GM21367 (cell line): ENCODE results near the gene RBMXL3.
"Not testable (repeated sequence)": the region's sequence is repeated elsewhere in the genome, so short reads cannot be mapped to it uniquely, and the experiment has no call there.

Source experiments
- ATAC-seq: cut with Tn5 transposase; IDR thresholded peaks from one replicate; pipeline ENCODE4 v1.9.1; 2021; ENCODE audit not compliant: unreplicated experiment

RBMXL3 gene

DNA sequence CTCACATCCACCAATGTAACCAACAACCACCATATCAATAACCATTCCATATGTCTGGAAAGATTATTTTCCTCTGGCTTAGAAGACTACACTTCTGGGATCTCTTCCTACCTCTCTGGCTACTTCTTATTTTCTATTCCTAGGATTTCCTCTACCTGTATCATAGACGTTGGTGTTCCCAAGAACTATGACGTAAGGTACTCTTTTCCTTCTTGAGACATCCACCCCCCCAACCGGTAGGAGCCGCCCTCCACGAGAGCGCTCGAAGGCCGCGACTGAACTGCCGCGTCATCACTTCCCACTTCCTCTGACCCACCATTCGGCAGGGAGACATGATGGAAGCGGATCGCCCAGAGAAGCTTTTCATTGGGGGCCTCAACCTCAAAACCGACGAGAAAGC, at the start of gene RBMXL3:
Gene RBMXL3 (plus strand): TSS at position 301 of the 400 bp plus-strand sequence. CDS start 32 bp downstream, at position 333.
- no peak for ATAC-seq

DNA sequence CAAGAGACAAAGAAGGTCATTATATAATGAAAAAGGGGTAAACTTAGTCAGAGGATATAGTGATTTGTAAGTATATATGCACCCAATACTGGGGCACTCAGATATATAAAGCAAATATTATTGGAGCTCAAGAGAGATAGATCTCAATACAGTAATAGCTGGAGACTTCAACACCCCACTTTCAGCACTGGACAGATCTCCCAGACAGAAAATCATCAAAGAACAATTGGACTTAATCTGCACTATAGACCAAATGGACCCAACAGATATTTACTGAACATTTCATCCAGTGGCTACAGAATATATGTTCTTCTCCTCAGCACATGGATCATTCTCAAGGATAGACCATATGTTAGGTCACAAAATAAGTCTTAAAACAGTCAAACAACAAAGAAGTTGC, 47.2 kb upstream of the RBMXL3 start:
- ATAC-seq: no peak

DNA sequence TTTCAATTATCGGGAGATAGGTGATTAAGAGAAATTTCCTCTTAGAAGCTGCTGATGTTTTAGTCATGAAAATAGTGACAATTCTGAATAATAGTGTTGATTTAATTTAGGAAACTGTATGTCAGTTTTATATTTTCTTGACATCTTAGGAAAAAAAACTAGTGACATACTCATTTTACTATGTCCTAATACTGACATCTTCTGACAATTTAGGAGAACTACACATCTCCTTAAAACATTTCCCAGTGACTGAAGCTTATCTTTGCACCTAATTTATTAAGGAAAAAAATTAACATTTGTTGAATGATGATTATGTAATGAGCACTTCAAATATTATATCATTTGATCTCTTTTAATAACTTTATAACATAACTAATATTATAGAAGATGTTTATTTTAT, 42.0 kb upstream of the RBMXL3 start:
- no peak for ATAC-seq

DNA sequence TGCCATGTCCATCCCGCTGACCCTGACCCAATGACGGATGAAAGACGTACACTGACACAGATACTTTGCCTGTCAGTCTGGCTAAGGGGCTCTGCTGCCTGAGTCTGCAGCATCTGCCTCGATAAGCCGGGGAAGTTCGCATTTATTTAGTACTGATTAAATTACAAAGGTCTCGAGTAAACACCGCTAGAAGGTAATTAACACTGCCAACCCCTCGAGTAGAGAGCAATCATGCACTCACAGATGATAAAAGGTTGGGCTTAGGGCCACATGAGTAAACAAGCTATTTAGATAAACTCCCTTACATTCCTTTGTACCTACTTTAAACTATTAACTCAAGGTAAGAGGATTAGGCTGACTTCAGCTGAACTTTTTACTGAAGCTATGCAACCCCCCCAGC, 16.0 kb upstream of the RBMXL3 start:
- no peak for ATAC-seq

DNA sequence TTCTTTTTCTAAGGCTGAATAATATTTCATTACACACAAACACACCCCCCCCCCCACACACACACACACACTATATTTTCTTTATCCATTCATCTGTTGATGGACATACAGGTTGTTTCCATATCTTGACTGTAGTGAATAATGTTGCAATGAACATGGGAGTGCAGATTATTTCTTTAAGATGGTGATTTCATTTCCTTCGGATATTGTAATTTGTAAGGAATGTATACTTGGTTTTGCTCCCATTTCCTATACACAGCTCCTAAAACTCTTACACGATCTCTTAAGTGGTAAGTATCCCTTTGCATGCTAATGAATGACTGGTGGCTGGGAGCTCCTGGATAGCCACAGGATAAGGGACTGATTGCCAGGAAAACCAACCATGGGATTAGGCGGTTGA, 14.7 kb upstream of the RBMXL3 start:
- no peak for ATAC-seq

DNA sequence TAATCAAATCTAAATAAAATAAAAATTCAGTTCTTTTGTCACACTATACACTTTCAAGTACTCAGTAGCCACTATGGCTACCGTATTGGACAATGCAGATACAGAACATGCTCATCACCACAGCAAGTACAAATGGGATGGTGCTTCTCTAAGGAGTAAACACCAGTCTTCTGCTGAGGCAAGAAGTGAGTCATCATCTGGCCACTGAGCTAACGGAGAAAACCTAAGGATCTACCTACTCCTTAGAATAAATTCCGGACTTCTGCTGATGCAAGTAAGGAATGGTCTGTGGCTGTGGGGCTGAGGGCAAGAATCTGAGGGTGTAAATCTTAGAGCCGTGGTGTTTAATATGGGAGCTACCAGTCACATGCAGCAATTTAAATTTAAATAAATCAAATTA, 11.3 kb upstream of the RBMXL3 start:
- ATAC-seq: no peak

DNA sequence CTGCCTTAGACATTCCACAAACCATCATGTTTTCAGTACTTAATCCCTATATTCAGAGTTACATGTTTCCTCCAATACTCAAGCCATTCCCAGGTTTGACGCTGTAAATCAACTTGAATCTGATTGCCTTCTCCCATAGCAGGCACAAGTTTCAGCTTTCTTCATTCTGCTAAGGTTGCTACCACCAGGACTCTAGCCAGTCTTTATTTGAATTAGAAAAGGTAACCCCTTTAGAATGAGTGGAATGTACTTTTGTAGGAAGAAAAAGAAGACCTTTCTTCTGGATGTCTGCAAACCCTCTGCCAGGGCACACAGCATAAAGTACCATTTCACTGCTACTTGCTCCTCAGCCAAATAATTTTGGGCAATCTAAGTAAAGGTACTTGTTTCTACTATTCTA, 10.7 kb upstream of the RBMXL3 start:
- no peak for ATAC-seq

DNA sequence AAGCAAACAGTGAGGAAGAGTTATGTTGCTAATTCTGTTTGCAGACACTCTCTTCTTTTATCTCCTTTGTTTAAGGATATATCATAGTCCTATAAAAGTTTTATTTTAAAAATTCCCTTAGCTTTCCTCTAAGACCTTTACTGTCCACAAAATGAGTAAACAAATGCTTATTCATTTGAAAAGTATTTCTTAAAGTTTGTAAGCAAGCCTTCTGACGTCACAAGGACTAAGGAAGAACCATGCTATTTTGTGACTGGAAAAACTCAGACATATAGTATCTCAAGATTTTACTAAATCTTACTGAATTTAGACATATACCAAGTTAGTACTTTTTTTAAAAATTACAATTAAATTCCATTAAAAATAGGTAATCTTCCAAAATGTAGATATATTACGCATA, 5.2 kb upstream of the RBMXL3 start:
- no peak for ATAC-seq

DNA sequence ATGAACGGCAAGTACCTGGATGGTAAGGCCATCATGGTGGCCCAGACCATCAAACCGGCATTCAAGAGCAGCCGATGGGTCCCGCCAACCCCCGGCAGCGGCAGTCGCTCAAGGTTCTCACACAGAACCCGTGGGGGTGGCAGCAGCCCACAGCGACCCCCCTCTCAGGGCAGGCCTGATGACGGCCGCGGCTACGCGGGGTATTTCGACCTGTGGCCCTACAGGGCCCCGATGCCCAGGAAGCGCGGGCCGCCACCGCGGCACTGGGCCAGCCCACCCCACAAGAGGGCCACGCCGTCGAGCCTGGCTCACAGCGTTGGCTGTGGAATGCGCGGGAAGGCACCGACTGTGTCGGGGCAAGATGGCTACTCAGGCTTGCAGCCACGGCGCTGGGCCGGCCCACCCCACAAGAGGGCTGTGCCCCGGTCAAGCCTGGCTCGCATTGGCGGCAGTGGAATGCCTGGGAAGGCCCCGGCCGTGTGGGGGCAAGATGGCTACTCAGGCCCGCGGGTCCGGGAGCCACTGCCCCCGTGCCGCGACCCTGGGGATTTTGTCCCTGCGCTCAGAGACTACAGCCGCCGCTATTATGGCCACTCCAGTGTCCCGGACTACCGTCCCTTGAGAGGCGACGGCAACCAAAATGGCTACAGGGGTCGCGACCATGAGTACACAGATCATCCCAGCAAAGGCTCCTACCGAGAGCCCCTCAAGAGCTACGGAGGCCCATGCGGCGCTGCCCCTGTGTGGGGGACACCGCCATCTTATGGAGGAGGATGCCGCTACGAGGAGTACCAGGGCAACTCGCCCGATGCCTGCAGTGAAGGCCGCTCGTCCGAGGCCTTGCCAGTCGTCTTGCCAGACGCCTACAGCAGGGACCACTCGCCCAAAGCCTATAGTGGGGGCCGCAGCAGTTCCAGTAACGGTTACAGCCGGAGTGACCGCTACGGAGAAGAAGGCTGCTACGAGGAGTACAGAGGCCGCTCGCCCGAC, 731 bp downstream of the RBMXL3 start:
- no peak for ATAC-seq

DNA sequence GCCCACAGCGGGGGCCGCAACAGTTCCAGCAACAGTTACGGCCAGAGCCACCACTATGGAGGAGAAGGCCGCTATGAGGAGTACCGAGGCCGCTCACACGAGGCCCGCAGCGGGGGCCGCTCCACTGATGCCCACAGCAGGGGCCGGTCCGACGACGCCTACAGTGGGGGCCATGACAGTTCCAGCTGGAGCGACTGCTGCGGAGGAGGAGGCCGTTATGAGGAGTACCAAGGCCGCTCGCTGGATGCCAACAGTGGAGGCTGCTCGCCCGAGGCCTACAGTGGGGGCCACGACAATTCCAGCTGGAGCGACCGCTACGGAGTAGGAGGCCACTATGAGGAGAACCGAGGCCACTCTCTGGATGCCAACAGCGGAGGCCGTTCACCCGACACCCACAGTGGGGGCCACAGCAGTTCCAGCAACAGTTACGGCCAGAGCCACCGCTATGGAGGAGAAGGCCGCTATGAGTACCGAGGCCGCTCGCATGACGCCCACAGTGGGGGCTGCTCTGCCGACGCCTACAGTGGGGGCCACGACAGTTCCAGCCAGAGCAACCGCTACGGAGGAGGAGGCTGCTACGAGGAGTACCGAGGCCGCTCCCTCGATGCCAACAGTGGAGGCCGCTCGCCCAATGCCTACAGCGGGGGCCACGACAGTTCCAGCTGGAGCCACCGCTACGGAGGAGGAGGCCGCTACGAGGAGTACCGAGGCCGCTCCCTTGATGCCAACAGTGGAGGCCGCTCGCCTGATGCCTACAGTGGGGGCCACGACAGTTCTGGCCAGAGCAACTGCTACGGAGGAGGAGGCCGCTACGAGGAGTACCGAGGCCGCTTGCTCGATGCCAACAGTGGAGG, 1.7 kb downstream of the RBMXL3 start:
- ATAC-seq: no peak

DNA sequence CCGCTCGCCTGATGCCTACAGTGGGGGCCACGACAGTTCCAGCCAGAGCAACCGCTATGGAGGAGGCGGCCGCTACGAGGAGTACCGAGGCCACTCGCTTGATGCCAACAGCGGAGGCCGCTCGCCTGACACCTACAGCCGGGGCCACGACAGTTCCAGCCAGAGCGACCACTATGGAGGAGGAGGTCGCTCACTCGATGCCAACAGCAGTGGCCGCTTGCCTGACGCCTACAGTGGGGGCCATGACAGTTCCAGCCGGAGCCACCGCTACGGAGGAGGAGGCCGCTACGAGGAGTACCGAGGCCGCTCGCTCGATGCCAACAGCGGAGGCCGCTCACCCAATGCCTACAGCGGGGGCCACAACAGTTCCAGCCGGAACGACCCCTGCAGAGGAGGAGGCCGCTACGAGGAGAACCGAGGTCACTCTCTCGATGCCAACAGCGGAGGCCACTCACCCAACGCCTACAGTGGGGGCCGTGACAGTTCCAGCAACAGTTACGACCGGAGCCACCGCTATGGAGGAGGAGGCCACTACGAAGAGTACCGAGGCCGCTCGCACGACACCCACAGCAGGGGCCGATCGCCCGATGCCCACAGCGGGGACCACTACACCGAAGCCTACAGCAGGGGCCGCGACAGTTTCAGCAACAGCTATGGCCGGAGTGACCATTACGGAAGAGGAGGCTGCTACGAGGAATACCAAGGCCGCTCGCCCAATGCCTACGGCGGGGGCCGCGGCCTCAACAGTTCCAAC, 2.5 kb downstream of the RBMXL3 start:
- no peak for ATAC-seq

DNA sequence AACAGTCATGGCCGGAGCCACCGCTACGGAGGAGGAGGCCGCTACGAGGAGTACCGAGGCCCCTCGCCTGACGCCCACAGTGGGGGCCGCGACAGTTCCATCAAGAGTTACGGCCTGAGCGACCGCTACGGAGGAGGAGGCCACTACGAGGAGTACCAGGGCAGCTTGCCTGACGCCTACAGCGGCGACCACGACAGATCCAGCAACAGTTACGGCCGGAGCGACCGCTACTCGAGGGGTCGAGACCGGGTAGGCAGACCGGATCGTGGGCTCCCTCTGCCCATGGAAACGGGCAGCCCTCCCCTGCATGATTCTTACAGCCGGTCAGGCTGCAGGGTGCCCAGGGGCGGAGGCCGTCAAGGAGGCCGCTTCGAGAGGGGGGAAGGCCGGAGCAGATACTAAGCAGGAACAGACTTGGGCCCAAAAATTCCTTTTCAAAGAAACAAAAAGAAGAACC, 3.1 kb downstream of the RBMXL3 start:
- ATAC-seq: no peak

DNA sequence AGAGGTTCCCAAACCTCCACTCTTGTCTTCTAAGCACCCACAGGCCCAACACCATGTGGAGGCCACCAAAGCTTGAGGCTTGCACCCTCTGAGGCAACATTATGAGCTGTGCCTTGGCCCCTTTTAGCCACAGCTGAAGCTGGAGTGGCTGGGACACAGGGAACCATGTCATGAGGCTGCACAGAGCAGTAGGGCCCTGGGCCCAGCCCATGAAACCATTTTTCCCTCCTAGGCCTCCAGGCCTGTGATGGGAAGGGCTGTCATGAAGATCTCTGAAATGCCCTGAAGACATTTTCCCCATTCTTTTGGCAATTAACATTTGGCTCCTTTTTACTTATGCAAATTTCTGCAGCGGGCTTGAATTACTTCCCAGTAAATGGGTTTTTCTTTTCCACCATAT, 14.8 kb downstream of the RBMXL3 start:
- no peak for ATAC-seq

DNA sequence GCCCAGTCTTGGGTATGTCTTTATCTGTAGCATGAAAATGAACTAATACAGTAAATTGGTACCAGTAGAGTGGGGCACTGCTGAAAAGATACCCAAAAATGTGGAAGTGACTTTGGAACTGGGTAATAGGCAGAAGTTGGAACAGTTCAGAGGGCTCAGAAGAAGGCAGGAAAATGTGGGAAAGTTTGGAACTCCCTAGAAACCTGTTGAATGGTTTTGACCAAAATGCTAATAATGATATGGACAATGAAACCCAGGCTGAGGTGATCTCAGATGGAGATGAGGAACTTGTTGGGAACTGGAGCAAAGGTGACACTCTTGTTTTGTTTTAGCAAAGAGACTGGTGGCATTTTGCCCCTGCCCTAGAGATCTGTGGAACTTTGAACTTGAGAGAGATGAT, 20.3 kb downstream of the RBMXL3 start:
- ATAC-seq: not testable (repeated sequence)

DNA sequence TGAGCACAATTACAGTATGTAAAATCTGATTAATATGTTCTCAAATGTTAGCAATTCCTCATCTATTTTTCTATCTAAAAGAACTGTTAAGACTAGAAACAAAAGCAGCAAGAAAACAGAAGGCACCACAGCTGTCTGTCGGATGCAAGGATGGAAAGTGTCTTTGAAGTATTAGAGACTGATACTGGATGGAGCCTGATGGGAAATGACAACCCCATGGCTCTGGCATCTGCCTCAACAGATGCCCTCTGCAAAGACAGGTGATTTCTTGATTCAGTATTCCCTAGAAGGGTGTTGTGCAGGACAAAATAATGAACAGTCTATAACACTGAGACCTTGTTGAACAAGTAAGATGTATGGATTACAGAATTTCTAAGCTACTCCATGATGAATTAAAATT, 24.9 kb downstream of the RBMXL3 start:
- no peak for ATAC-seq

DNA sequence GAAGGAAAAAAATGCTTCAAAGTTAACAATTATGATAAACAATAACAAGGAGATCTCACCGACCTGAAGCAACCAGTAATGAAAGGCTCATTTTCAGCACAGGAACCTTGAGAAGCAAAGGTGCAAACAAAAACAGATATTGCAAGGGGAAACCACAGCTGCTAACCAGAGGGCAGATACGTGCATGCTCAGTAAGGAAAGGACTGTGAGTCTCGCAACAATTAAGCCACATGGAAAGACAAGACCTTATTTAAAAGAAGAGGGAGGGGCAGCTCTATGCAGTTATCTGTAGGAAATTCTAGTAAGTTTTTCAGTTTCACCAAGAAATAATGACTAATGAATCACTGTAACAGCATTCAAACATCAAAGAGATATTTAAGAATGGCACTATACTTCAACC, 25.4 kb downstream of the RBMXL3 start:
- no peak for ATAC-seq

DNA sequence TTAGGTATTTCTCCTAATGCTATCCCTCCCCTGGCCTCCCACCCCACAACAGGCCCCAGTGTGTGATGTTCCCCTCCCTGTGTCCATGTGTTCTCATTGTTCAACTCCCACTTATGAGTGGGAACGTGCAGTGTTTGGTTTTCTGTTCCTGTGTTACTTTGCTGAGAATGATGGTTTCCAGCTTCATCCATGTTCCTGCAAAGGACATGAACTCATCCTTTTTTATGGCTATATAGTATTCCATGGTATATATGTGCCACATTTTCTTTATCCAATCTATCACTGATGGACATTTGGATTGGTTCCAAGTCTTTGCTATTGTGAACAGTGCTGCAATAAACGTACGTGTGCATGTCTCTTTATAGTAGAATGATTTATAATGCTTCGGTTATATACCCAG, 28.1 kb downstream of the RBMXL3 start:
- ATAC-seq: not testable (repeated sequence)

DNA sequence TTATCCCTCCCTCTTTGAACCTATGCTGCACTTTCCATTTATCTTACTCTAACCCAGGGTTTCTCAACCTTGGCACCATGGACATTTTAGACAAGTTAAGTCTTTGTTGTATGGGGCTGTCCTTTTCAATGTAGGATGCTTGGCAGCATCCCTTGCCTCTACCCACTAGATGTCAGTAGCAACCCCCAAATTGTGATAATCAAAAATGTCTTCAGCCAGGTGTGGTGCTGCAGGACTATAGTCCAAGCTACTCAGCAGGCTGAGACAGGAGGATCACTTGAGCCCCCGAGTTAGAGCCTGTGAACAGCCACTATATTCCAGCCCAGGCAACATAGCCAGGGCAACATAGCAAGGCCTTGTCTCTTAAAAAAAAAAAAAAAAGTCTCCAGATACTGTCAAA, 37.7 kb downstream of the RBMXL3 start:
- no peak for ATAC-seq

DNA sequence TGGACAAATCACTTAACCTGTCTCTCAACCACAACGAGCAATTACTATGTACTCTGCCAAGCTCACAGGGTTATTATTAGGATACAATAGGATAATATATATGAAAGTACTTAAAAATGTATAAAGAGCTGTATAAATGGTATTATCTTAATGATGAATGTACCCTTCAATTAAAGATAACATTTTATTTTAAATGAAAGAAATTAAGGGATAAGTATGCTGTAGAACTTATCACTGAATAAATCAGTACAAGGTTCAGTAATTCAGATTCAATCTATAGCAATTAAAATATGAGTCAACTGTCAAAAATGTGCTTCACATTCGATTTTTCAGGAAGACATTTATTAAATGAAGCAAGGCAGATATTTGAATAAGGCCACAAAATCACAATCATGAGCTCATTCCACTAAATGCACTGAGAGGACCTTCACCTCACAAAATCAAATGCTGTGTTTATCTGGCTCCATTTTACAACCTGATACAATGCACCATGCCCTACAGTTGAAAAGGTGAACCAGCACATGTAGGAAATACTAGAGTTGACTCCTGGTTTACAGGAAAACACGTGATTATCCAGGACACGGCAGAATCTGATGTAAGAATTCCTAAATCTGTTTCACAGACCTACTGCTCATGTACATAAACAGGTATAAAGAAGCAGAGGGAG, 40.3 kb downstream of the RBMXL3 start:
- no peak for ATAC-seq

DNA sequence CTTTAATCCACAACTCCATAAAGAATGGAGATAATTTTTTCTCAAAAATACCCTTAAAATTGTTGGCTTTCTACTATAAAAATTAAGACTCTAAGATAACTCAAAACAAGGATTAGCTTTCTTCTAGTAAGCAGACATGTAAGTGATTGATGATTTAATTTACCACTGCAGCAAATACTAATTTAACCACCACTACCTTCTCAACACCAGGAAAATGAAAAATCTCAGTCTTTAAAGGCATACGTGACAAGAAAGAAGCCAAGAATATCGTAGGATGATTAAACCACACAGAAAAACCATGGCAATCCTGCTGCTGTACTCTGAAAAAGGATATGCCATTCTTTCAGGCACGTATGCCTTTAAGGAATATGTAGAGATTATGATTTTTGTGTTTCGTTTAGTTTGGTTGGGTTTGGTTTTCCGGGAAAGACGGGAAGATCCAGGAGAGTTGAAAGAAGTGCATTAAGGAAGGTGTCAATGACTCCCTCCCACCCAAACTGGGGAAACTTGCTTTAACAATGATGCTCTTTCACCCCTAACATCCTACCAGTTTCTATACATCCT, 43.8 kb downstream of the RBMXL3 start:
- ATAC-seq: no peak
